GM21737 (cell line): ENCODE measurements around the gene RORB.

Experiments used
- ATAC-seq: cut with Tn5 transposase; IDR thresholded peaks from one replicate; pipeline ENCODE4 v1.9.1; 2021; ENCODE audit warnings: mild to moderate bottlenecking, moderate library complexity; ENCODE audit not compliant: unreplicated experiment

The RORB gene

GRCh38 chr9:74577956-74578355, 80.8 kb downstream of the RORB start:
- ATAC-seq: no peak

GRCh38 chr9:74589576-74589975, 92.4 kb downstream of the RORB start:
- peak; percentile 52 for ATAC-seq

GRCh38 chr9:74595286-74595685, 98.2 kb downstream of the RORB start:
- no peak for ATAC-seq

- no peak for ATAC-seq
Observed at GRCh38 chr9:74598874-74599273, 101.7 kb downstream of the RORB start.

- ATAC-seq: no peak
Observed at GRCh38 chr9:74609671-74610405, 112.7 kb downstream of the RORB start.

GRCh38 chr9:74610523-74611061, 113.5 kb downstream of the RORB start:
- no peak for ATAC-seq

- no peak for ATAC-seq
Observed at GRCh38 chr9:74630228-74630627, 133.1 kb downstream of the RORB start.

GRCh38 chr9:74639112-74639511, 142.0 kb downstream of the RORB start:
- no peak for ATAC-seq

- ATAC-seq: no peak
Observed at GRCh38 chr9:74642376-74642775, 145.2 kb downstream of the RORB start.

GRCh38 chr9:74643303-74643923, 146.3 kb downstream of the RORB start:
- ATAC-seq: no peak

- ATAC-seq: no peak
Observed at GRCh38 chr9:74644023-74644422, 146.9 kb downstream of the RORB start.

GRCh38 chr9:74645007-74645639, 148.0 kb downstream of the RORB start:
- no peak for ATAC-seq

- no peak for ATAC-seq
Observed at GRCh38 chr9:74653410-74654080, 156.4 kb downstream of the RORB start.

GRCh38 chr9:74662674-74663073, 165.5 kb downstream of the RORB start:
- no peak for ATAC-seq

- ATAC-seq: no peak
Observed at GRCh38 chr9:74663439-74663838, 166.3 kb downstream of the RORB start.

- no peak for ATAC-seq
Observed at GRCh38 chr9:74666625-74667316, 169.6 kb downstream of the RORB start.

GRCh38 chr9:74672237-74672636, 175.1 kb downstream of the RORB start:
- no peak for ATAC-seq

- no peak for ATAC-seq
Observed at GRCh38 chr9:74674077-74674476, 176.9 kb downstream of the RORB start.

- ATAC-seq: no peak
Observed at GRCh38 chr9:74681906-74682305, 184.8 kb downstream of the RORB start.

GRCh38 chr9:74683322-74683721, 186.2 kb downstream of the RORB start:
- no peak for ATAC-seq

GRCh38 chr9:74691058-74691457, 193.9 kb downstream of the RORB start:
- ATAC-seq: no peak
